IMR-90 (cell line): ENCODE results near the gene FLVCR2. TPM values are rescaled to one million over a fixed set of nuclear protein-coding genes. Genes with fewer than 3 reads are reported as not detected.

Experiments used
- ATAC-seq: fragments of 200-7000 bp; cut with Tn5 transposase; 2 replicates; pipeline ENCODE4 v1.9.1; 2020; ENCODE audit warnings: low read depth, mild to moderate bottlenecking, moderate library complexity
- BruUV-seq: library from RNA; stranded (reverse); fragments of 400-500 nt; replicated peaks from 2 replicates; lab custom pipeline; 2021; lab: Mats Ljungman, UMichigan
- CTCF ChIA-PET: fragments of 300-600 bp; formaldehyde crosslinking; extraction: SDS; loops from one replicate; lab custom pipeline; 2021; ENCODE audit warnings: antibody characterized with exemption; lab: Yijun Ruan, JAX
- POLR2A ChIA-PET: fragments of 300-600 bp; sonication (Branson Sonifier 250); formaldehyde crosslinking; loops from one replicate; lab custom pipeline; 2022; ENCODE audit warnings: antibody characterized with exemption; ENCODE audit not compliant: unreplicated experiment; lab: Charles Lee
- DNase-seq: peaks from one replicate; pipeline ENCODE4 v3.0.0; 2013
- H2AFZ ChIP-seq: replicated peaks from 2 replicates; pipeline ENCODE3; 2013; ENCODE audit warnings: low read length, mild to moderate bottlenecking; ENCODE audit not compliant: poor library complexity
- H2AK5ac ChIP-seq: 2 replicates; pipeline ENCODE4 v1.6.1; 2013; ENCODE audit warnings: low read depth, low read length, inconsistent platforms
- H2AK9ac ChIP-seq: replicated peaks from 2 replicates; pipeline ENCODE3; 2013; ENCODE audit warnings: mild to moderate bottlenecking, low read depth, low read length, moderate library complexity; ENCODE audit not compliant: poor library complexity
- H2BK120ac ChIP-seq: 2 replicates; pipeline ENCODE4 v1.6.1; 2013; ENCODE audit warnings: low read depth, low read length, inconsistent platforms
- H2BK15ac ChIP-seq: 3 replicates; pipeline ENCODE4 v1.6.1; 2013; ENCODE audit warnings: low read depth, low read length, inconsistent platforms
- H2BK20ac ChIP-seq: 2 replicates; pipeline ENCODE4 v1.6.1; 2013; ENCODE audit warnings: low read depth, mild to moderate bottlenecking, inconsistent platforms, low read length, moderate library complexity
- H2BK5ac ChIP-seq: 2 replicates; pipeline ENCODE4 v1.6.1; 2013; ENCODE audit warnings: mild to moderate bottlenecking, low read depth, low read length, inconsistent platforms; ENCODE audit not compliant: poor library complexity, severe bottlenecking
- H3K14ac ChIP-seq: replicated peaks from 2 replicates; pipeline ENCODE4 v1.6.1; 2013; ENCODE audit warnings: low read depth, low read length, inconsistent platforms
- H3K18ac ChIP-seq: 2 replicates; pipeline ENCODE4 v1.6.1; 2013; ENCODE audit warnings: low read depth, low read length, control low read depth
- H3K23ac ChIP-seq: 2 replicates; pipeline ENCODE4 v1.6.1; 2013; ENCODE audit warnings: low read depth, low read length, inconsistent platforms
- H3K27ac ChIP-seq: 2 replicates; pipeline ENCODE4 v1.5.1; 2013; ENCODE audit warnings: mild to moderate bottlenecking, control low read depth, low read length; ENCODE audit not compliant: insufficient read depth
- H3K27me3 ChIP-seq: 2 replicates; pipeline ENCODE4 v1.6.1; 2013; ENCODE audit warnings: low read length; ENCODE audit not compliant: control insufficient read depth, insufficient read depth
- H3K36me3 ChIP-seq: 2 replicates; pipeline ENCODE4 v1.6.1; 2013; ENCODE audit warnings: low read length, mixed read lengths; ENCODE audit not compliant: control insufficient read depth, insufficient read depth
- H3K4ac ChIP-seq: 2 replicates; pipeline ENCODE4 v1.6.1; 2013; ENCODE audit warnings: low read depth, low read length, inconsistent platforms
- H3K4me1 ChIP-seq: 2 replicates; pipeline ENCODE4 v1.6.1; 2013; ENCODE audit warnings: low read length, mixed read lengths; ENCODE audit not compliant: control insufficient read depth, insufficient read depth
- H3K4me2 ChIP-seq: 2 replicates; pipeline ENCODE4 v1.6.1; 2013; ENCODE audit warnings: low read depth, mild to moderate bottlenecking, control low read depth, low read length, moderate library complexity
- H3K4me3 ChIP-seq: 2 replicates; pipeline ENCODE4 v1.5.1; 2013; ENCODE audit warnings: low read depth, mild to moderate bottlenecking, control low read depth, low read length, moderate library complexity; ENCODE audit not compliant: insufficient read depth
- H3K56ac ChIP-seq: 2 replicates; pipeline ENCODE4 v1.6.1; 2013; ENCODE audit warnings: low read length, inconsistent platforms; ENCODE audit not compliant: insufficient read depth; ENCODE audit errors: extremely low read depth
- H3K79me1 ChIP-seq, 2 experiments: 2 replicates each; pipeline ENCODE4 v1.6.1; 2013; ENCODE audit warnings: low read length in 2 of 2, inconsistent platforms in 1 of 2, low read depth in 1 of 2
- H3K9ac ChIP-seq: 2 replicates; pipeline ENCODE4 v1.6.1; 2013; ENCODE audit warnings: low read depth, low read length, control low read depth
- H3K9me1 ChIP-seq: 2 replicates; pipeline ENCODE4 v1.6.1; 2013; ENCODE audit warnings: low read length, inconsistent platforms; ENCODE audit not compliant: insufficient read depth
- H3K9me3 ChIP-seq: 2 replicates; pipeline ENCODE4 v1.6.1; 2013; ENCODE audit warnings: low read length; ENCODE audit not compliant: control insufficient read depth, insufficient read depth
- H4K20me1 ChIP-seq: 2 replicates; pipeline ENCODE4 v1.6.1; 2013; ENCODE audit warnings: low read length, inconsistent platforms; ENCODE audit not compliant: insufficient read depth
- H4K5ac ChIP-seq: 2 replicates; pipeline ENCODE4 v1.6.1; 2013; ENCODE audit warnings: mild to moderate bottlenecking, low read depth, low read length, control low read depth
- H4K8ac ChIP-seq, 2 experiments: 2 replicates each; pipeline ENCODE4 v1.6.1; 2013; ENCODE audit warnings: low read depth in 2 of 2, low read length in 2 of 2, control low read depth in 1 of 2, inconsistent platforms in 1 of 2
- H4K91ac ChIP-seq: 2 replicates; pipeline ENCODE4 v1.6.1; 2013; ENCODE audit warnings: low read depth, low read length, inconsistent platforms; ENCODE audit not compliant: insufficient read depth
- BHLHE40 ChIP-seq: fragments of 150-350 bp; IDR thresholded peaks from 2 replicates; pipeline ENCODE4 v1.6.1; 2016; ENCODE audit warnings: mild to moderate bottlenecking, low read depth, low read length
- CEBPB ChIP-seq: IDR thresholded peaks from 2 replicates; pipeline ENCODE4 v1.6.1; 2012; ENCODE audit warnings: low read depth, low read length, improper control_type of control experiment
- CHD1 ChIP-seq: IDR thresholded peaks from 2 replicates; pipeline ENCODE4 v1.6.1; 2012; ENCODE audit warnings: low read depth, low read length, improper control_type of control experiment
- CTCF ChIP-seq: conservative IDR thresholded peaks from 2 replicates; pipeline ENCODE4 v1.5.1; 2012; ENCODE audit warnings: mild to moderate bottlenecking, low read depth, low read length, improper control_type of control experiment
- ELK1 ChIP-seq: fragments of 150-350 bp; IDR thresholded peaks from 2 replicates; pipeline ENCODE4 v1.6.1; 2016; ENCODE audit warnings: low read depth, mild to moderate bottlenecking, low read length, moderate library complexity, borderline replicate concordance
- FOS ChIP-seq: fragments of 150-350 bp; IDR thresholded peaks from 2 replicates; pipeline ENCODE4 v1.6.1; 2016; ENCODE audit warnings: low read depth, low read length
- MAFK ChIP-seq: IDR thresholded peaks from 2 replicates; pipeline ENCODE4 v1.6.1; 2012; ENCODE audit warnings: low read depth, low read length, improper control_type of control experiment
- MAZ ChIP-seq: IDR thresholded peaks from 2 replicates; pipeline ENCODE4 v1.6.1; 2012; ENCODE audit warnings: low read depth, mild to moderate bottlenecking, low read length, improper control_type of control experiment, moderate library complexity, borderline replicate concordance
- MXI1 ChIP-seq: IDR thresholded peaks from 2 replicates; pipeline ENCODE4 v1.6.1; 2012; ENCODE audit warnings: low read depth, mild to moderate bottlenecking, low read length, moderate library complexity, borderline replicate concordance
- NFE2L2 ChIP-seq: fragments of 150-350 bp; IDR thresholded peaks from 2 replicates; pipeline ENCODE4 v1.6.1; 2016; ENCODE audit warnings: low read depth, mild to moderate bottlenecking, low read length
- RAD21 ChIP-seq: IDR thresholded peaks from 2 replicates; pipeline ENCODE4 v1.6.1; 2012; ENCODE audit warnings: low read length, improper control_type of control experiment
- RCOR1 ChIP-seq: IDR thresholded peaks from 2 replicates; pipeline ENCODE4 v1.6.1; 2012; ENCODE audit warnings: mild to moderate bottlenecking, low read length, improper control_type of control experiment; ENCODE audit not compliant: insufficient replicate concordance
- SMC3 ChIP-seq: fragments of 150-350 bp; IDR thresholded peaks from 2 replicates; pipeline ENCODE4 v1.6.1; 2016; ENCODE audit warnings: low read depth, mild to moderate bottlenecking, antibody characterized with exemption, low read length, moderate library complexity
- WGBS, 2 experiments: methylation state at CpG; one replicate each; pipeline versions ENCODE4 v1.1.5 to v1.1.7; 2013; ENCODE audit warnings: missing lambda C conversion rate in 2 of 2; ENCODE audit not compliant: insufficient read length in 1 of 2; ENCODE audit errors: extremely low coverage in 2 of 2; 5-methylcytosine and 5-hydroxymethylcytosine counted together
- dilution Hi-C: fragments of 300-500 bp; cut with HindIII; formaldehyde crosslinking; loops from one replicate; pipeline ENCODE4 v1.14.3; 2018; ENCODE audit warnings: low sequenced_read_pairs; ENCODE audit not compliant: unreplicated experiment
- in situ Hi-C: fragments of 300-500 bp; cut with MboI; formaldehyde crosslinking; loops from 3 replicates; pipeline ENCODE4 v1.14.3; 2019; ENCODE audit warnings: low sequenced_read_pairs, inconsistent platforms, mixed read lengths
- intact Hi-C: fragments of 100-400 bp; cut with micrococcal nuclease; formaldehyde crosslinking; loops from 2 replicates; pipeline ENCODE4 v1.10.0; 2022
- polyA plus RNA-seq, 3 experiments: library from polyadenylated mRNA; depleted of rRNA; stranded (reverse); fragments of >200 nt; gene quantifications; 2 replicates each; pipeline ENCODE4 v1.2.3, GENCODE V29; 2012; ENCODE audit warnings: low replicate concordance in 1 of 3
- total RNA-seq: library from RNA; depleted of rRNA; stranded (reverse); fragments of >200 nt; gene quantifications from 2 replicates; pipeline ENCODE4 v1.2.3, GENCODE V29; 2012

Gene FLVCR2
- total and polyA plus RNA-seq, 2 of the 4 experiments (the other 2 are of a cell fraction), result 0.94 to 1.4 TPM

GRCh38 chr14:75604979-75605851 is 26.8 kb downstream of the FLVCR2 start:
- intact Hi-C loops (no loop called here), in situ Hi-C loops (no loop called here), dilution Hi-C loops (no loop called here)
- no peak overlapping the region for H3K27ac ChIP-seq
- H3K14ac ChIP-seq, result no peak overlapping the region
- no peak overlapping the region for H3K9ac ChIP-seq
- H3K27me3 ChIP-seq, result peaks cover 26% of the 10 kb centered on the region
- no peaks in the 10 kb centered on the region for H4K20me1 ChIP-seq
- TF ChIP-seq BHLHE40 (no peak), MAZ (no peak), NFE2L2 (no peak), RAD21 (no peak), CEBPB (no peak), RCOR1 (no peak), CTCF (no peak), SMC3 (no peak), ELK1 (no peak), MXI1 (no peak), FOS (no peak), CHD1 (no peak), MAFK (no peak)
- no peaks in the 10 kb centered on the region for H3K79me1 ChIP-seq
- no TSS peak for BruUV-seq
- H3K4me1 ChIP-seq, result no peaks in the 10 kb centered on the region
- ChIA-PET CTCF (no interaction called here), POLR2A (no interaction called here)
- H3K56ac ChIP-seq, result no peak overlapping the region
- H3K4me3 ChIP-seq, result no peak overlapping the region
- no peak overlapping the region for H2BK120ac ChIP-seq
- H3K23ac ChIP-seq, result no peak overlapping the region
- no peak overlapping the region for H2BK20ac ChIP-seq
- no peaks in the 10 kb centered on the region for H3K9me1 ChIP-seq
- no peak overlapping the region for H4K91ac ChIP-seq
- H3K36me3 ChIP-seq, result no peaks in the 10 kb centered on the region
- H2AK5ac ChIP-seq, result no peak overlapping the region
- DNase-seq (no peak), ATAC-seq (no peak)
- H3K4ac ChIP-seq, result no peak overlapping the region
- peaks cover 17% of the 10 kb centered on the region for H3K9me3 ChIP-seq
- no peak overlapping the region for H2AK9ac ChIP-seq
- H2BK15ac ChIP-seq, result no peak overlapping the region
- no peak overlapping the region for H3K4me2 ChIP-seq
- no peak overlapping the region for H4K5ac ChIP-seq
- no CpG with 5 or more reads among the region's 11 CpGs for WGBS, 2 experiments
- no peak overlapping the region for H3K18ac ChIP-seq
- H2BK5ac ChIP-seq, result no peak overlapping the region
- H2AFZ ChIP-seq, result no peak overlapping the region
- H4K8ac ChIP-seq, result no peak overlapping the region
